Loucy (cell line): ENCODE data around the gene RMRP.

Source experiments
- H2AFZ ChIP-seq: fragments of 200-600 bp; sonication (generic); 2 replicates; pipeline ENCODE4 v1.6.0; 2016; ENCODE audit warnings: antibody characterized with exemption, mild to moderate bottlenecking, low read length, moderate library complexity
- H3F3A ChIP-seq: fragments of 200-600 bp; 2 replicates; pipeline ENCODE4 v1.6.0; 2016; ENCODE audit warnings: antibody characterized with exemption, low read depth, mild to moderate bottlenecking
- H3K27me3 ChIP-seq: fragments of 200-600 bp; sonication (generic); 2 replicates; pipeline ENCODE4 v1.6.1; 2014; ENCODE audit warnings: low read length, mild to moderate bottlenecking; ENCODE audit not compliant: insufficient read depth, poor library complexity, severe bottlenecking
- H3K36me3 ChIP-seq: fragments of 200-600 bp; sonication (generic); 2 replicates; pipeline ENCODE4 v1.6.1; 2016; ENCODE audit warnings: low read length; ENCODE audit not compliant: insufficient read depth
- H3K4me1 ChIP-seq: fragments of 200-600 bp; sonication (generic); 2 replicates; pipeline ENCODE4 v1.5.1; 2014; ENCODE audit warnings: low read length, mild to moderate bottlenecking; ENCODE audit not compliant: insufficient read depth, poor library complexity, severe bottlenecking
- H3K4me2 ChIP-seq: fragments of 200-600 bp; sonication (generic); 2 replicates; pipeline ENCODE4 v1.6.0; 2014; ENCODE audit warnings: antibody characterized with exemption, low read length, low read depth, mild to moderate bottlenecking; ENCODE audit not compliant: poor library complexity, severe bottlenecking
- H3K4me3 ChIP-seq: fragments of 200-600 bp; sonication (generic); 2 replicates; pipeline ENCODE4 v1.5.1; 2014; ENCODE audit warnings: low read length, mild to moderate bottlenecking, mixed read lengths; ENCODE audit not compliant: poor library complexity, severe bottlenecking
- H3K79me2 ChIP-seq: fragments of 200-600 bp; sonication (generic); 2 replicates; pipeline ENCODE4 v1.6.1; 2014; ENCODE audit warnings: low read length; ENCODE audit not compliant: insufficient read depth
- H3K9ac ChIP-seq: fragments of 200-600 bp; sonication (generic); 2 replicates; pipeline ENCODE4 v1.6.0; 2014; ENCODE audit warnings: mild to moderate bottlenecking, low read depth, low read length, moderate library complexity; ENCODE audit not compliant: poor library complexity, severe bottlenecking
- H3K9me2 ChIP-seq: fragments of 200-600 bp; sonication (generic); replicated peaks from 2 replicates; pipeline ENCODE4 v1.6.1; 2016; ENCODE audit warnings: low read depth, low read length, mixed read lengths
- H3K9me3 ChIP-seq: fragments of 200-600 bp; sonication (generic); 2 replicates; pipeline ENCODE4 v1.6.1; 2014; ENCODE audit warnings: mild to moderate bottlenecking, antibody characterized with exemption, low read length, low read depth; ENCODE audit not compliant: insufficient read depth
- H4K20me1 ChIP-seq: fragments of 200-600 bp; sonication (generic); 2 replicates; pipeline ENCODE4 v1.6.0; 2014; ENCODE audit warnings: antibody characterized with exemption, low read length, mild to moderate bottlenecking; ENCODE audit not compliant: insufficient read depth, poor library complexity, severe bottlenecking
- EZH2phosphoT487 ChIP-seq: fragments of 200-600 bp; IDR thresholded peaks from 2 replicates; pipeline ENCODE4 v1.6.1; 2018; ENCODE audit warnings: antibody characterized with exemption, mild to moderate bottlenecking, moderate library complexity, borderline replicate concordance
- TF ChIP-seq, protein P1 (sequence below): fragments of 200-600 bp; sonication (generic); conservative IDR thresholded peaks from 2 replicates; pipeline ENCODE4 v1.5.1; 2014; ENCODE audit warnings: mild to moderate bottlenecking, antibody characterized with exemption, low read length

The RMRP gene

DNA sequence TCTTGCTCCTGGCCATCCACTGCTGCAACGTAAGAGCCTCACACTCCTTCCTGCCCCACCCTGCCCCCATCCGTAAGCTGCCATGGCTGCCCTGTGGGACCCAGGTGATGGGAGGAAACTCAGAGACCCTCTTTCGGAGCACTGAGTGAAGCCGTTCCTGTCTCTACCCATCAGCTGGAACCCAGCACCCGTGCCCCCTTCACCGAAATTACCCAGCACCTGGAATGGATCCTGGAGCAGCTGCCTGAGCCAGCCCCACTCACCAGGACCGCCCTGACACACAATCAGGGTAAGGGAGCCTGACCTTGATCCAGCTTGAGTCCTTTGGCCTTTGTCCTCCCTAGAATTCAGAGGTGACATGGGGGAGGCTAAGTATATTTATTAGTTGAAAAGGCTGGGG, 49.6 kb downstream of the RMRP start:
- no peaks in the 10 kb centered on the region for H3K27me3 ChIP-seq
- H3K9me3 ChIP-seq = no peaks in the 10 kb centered on the region
- H3K4me2 ChIP-seq = no peak overlapping the region
- no peaks in the 10 kb centered on the region for H3F3A ChIP-seq
- H4K20me1 ChIP-seq = peaks cover 19% of the 10 kb centered on the region
- H3K9ac ChIP-seq = no peak overlapping the region
- H3K79me2 ChIP-seq = peaks cover 32% of the 10 kb centered on the region
- no peak overlapping the region for H2AFZ ChIP-seq
- H3K36me3 ChIP-seq = peaks cover 11% of the 10 kb centered on the region; the same call in 1 of the 2 replicates
- no peak overlapping the region for H3K4me3 ChIP-seq
- no peaks in the 10 kb centered on the region for H3K9me2 ChIP-seq
- TF ChIP-seq, protein P1, sequence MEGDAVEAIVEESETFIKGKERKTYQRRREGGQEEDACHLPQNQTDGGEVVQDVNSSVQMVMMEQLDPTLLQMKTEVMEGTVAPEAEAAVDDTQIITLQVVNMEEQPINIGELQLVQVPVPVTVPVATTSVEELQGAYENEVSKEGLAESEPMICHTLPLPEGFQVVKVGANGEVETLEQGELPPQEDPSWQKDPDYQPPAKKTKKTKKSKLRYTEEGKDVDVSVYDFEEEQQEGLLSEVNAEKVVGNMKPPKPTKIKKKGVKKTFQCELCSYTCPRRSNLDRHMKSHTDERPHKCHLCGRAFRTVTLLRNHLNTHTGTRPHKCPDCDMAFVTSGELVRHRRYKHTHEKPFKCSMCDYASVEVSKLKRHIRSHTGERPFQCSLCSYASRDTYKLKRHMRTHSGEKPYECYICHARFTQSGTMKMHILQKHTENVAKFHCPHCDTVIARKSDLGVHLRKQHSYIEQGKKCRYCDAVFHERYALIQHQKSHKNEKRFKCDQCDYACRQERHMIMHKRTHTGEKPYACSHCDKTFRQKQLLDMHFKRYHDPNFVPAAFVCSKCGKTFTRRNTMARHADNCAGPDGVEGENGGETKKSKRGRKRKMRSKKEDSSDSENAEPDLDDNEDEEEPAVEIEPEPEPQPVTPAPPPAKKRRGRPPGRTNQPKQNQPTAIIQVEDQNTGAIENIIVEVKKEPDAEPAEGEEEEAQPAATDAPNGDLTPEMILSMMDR = no peak
- no peak for TF ChIP-seq EZH2phosphoT487
- peaks cover 30% of the 10 kb centered on the region for H3K4me1 ChIP-seq
